ENCODE results near the gene GPS2.
"Not testable (repeated sequence)": the region's sequence is repeated elsewhere in the genome, so short reads cannot be mapped to it uniquely, and the experiment has no call there.

Gene GPS2

GRCh38 chr17:7314719-7315569 lies at the start of gene GPS2:
Gene GPS2, minus strand, starts transcription at chr17:7315360. Its CDS starts 308 bp downstream, at chr17:7315052.
- DNase-seq, result no peak

GRCh38 chr17:7363311-7363710 lies 48.2 kb upstream of the GPS2 start:
- DNase-seq, result no peak

GRCh38 chr17:7361906-7362305 lies 46.7 kb upstream of the GPS2 start:
- no peak for DNase-seq

GRCh38 chr17:7357381-7357780 lies 42.2 kb upstream of the GPS2 start:
- DNase-seq, result no peak

- DNase-seq, result no peak
Measured at GRCh38 chr17:7356756-7357155, 41.6 kb upstream of the GPS2 start.

GRCh38 chr17:7356072-7356549 lies 41.0 kb upstream of the GPS2 start:
- no peak for DNase-seq

GRCh38 chr17:7355573-7355972 lies 40.4 kb upstream of the GPS2 start:
- DNase-seq, result no peak

- DNase-seq, result no peak
Measured at GRCh38 chr17:7355053-7355452, 39.9 kb upstream of the GPS2 start, which contains the start of gene TMEM95. Gene TMEM95, plus strand, starts transcription at chr17:7355156. Its CDS starts 49 bp downstream, at chr17:7355205.

GRCh38 chr17:7354262-7354843 lies 39.2 kb upstream of the GPS2 start:
- DNase-seq, result no peak

- DNase-seq, result no peak
Measured at GRCh38 chr17:7352910-7353635, 37.9 kb upstream of the GPS2 start.

GRCh38 chr17:7352503-7352889 lies 37.3 kb upstream of the GPS2 start:
- DNase-seq, result no peak

- DNase-seq, result no peak
Measured at GRCh38 chr17:7351665-7352502, 36.7 kb upstream of the GPS2 start, which contains the start of gene KCTD11. Gene KCTD11, plus strand, starts transcription at chr17:7352162.

- no peak for DNase-seq
Measured at GRCh38 chr17:7348478-7349242, 33.5 kb upstream of the GPS2 start.

GRCh38 chr17:7347630-7348477 lies 32.7 kb upstream of the GPS2 start:
- no peak for DNase-seq

- no peak for DNase-seq
Measured at GRCh38 chr17:7346761-7347614, 31.8 kb upstream of the GPS2 start.

GRCh38 chr17:7343250-7343649 lies 28.1 kb upstream of the GPS2 start:
- no peak for DNase-seq

- DNase-seq, result no peak
Measured at GRCh38 chr17:7341842-7342241, 26.7 kb upstream of the GPS2 start.

- no peak for DNase-seq
Measured at GRCh38 chr17:7340179-7340578, 25.0 kb upstream of the GPS2 start.

- DNase-seq, result not testable (repeated sequence)
Measured at GRCh38 chr17:7337600-7337999, 22.4 kb upstream of the GPS2 start.
